ENCODE data around the gene STXBP6.

Gene STXBP6

GRCh38 chr14:25049568-25050268 is at the start of gene STXBP6:
TSS of gene STXBP6 (minus strand) at chr14:25050147. CDS start at chr14:24974818, 75,329 bp downstream.
- no peak for DNase-seq

GRCh38 chr14:25097120-25097519 is 47.2 kb upstream of the STXBP6 start:
- DNase-seq: no peak

- DNase-seq: no peak
Measured at GRCh38 chr14:25095736-25096437, 45.9 kb upstream of the STXBP6 start.

GRCh38 chr14:25094171-25094907 is 44.4 kb upstream of the STXBP6 start:
- no peak for DNase-seq

DNA sequence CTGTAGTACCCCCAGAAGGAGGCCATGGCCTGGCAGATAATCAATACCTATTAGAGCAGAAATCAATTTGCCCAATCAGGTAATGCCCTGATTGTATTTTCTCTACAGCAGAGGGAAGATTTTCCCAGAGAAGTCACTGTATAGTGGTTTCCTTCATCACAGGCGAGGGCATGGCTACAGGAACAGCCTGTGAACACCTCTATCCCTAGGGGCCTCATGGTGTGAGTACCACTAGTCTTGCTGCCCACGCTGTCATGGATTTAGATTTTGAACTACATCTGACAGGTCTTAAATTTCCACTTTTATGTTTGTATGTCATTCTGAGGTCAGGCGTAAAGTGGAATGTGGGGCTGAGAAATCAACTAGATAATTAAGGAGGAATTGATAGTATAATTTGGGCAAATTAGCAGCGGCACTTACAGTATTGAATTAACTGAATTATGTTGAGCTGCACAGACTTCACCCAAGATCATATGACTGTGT is 42.4 kb upstream of the STXBP6 start:
- DNase-seq: no peak

GRCh38 chr14:25090716-25091454 is 40.9 kb upstream of the STXBP6 start:
- DNase-seq: no peak

GRCh38 chr14:25090256-25090655 is 40.3 kb upstream of the STXBP6 start:
- DNase-seq: no peak

- no peak for DNase-seq
Measured at GRCh38 chr14:25089496-25089895, 39.5 kb upstream of the STXBP6 start.

- DNase-seq: no peak
Measured at GRCh38 chr14:25086821-25087396, 37.0 kb upstream of the STXBP6 start.

DNA sequence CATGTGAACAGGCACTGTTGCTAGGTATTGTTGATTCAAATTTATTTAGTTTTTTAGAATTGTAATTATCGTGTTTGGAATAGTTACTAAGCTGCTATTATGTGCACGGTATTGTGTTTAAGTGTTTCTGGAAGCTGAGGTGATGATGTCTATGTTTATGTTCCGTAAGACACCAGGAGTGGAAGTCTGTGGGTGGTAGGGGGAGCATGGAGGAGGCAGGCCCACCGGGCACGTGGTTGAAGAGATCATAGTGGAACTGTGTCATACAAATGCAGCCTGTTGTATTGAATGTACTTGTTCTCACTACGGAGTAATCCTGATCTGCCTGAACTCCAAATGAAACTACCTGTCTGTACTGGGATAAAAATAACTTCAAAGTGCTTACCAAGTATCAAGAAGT is 36.1 kb upstream of the STXBP6 start:
- DNase-seq: no peak

DNA sequence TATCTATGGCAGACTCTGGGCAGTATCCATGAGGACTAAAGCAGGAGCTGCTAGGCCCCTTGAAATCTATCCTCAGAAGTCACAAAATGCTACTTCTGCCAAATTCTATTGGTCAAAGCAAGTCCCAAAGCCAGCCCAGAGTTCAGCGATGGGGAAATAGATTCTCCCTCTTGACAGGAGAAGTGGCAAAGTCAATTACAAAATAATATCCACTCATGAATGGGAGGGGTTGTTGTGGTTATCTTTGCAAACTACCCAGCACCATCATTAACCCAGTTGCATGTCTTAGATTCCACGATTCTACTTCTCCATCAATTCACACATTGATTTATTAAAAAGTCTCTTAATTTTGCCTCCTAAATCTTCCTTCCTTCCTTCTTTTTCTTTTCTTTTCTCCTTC is 30.7 kb upstream of the STXBP6 start:
- no peak for DNase-seq

- DNase-seq: no peak
Measured at GRCh38 chr14:25079311-25079710, 29.4 kb upstream of the STXBP6 start.

DNA sequence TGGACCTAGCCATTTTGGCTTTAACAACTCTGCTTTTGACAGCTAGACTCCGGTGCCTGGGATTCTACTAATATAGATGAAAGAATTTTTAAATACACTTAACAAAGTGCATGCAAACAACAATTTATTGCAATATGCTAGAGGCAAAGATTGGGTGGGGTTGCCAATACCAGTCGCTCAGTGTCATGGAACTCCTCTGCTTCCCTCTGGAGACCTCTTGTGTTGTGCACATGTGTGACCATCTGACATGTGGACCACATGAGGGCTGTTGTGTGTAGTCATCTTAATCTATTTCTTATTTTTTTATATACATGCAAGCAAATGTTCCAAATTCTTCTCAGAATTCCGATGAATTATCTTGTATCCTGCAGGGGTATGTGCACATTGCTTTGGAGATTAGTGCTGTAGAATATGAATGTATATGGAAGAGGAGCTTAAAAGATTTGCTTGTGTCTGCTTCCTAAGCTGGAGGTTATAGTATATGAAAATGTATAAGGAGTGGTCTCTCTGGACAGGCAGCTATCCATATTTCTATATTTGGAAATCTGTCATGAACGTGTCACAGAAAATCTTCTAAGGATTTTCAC is 24.2 kb upstream of the STXBP6 start:
- DNase-seq: no peak

DNA sequence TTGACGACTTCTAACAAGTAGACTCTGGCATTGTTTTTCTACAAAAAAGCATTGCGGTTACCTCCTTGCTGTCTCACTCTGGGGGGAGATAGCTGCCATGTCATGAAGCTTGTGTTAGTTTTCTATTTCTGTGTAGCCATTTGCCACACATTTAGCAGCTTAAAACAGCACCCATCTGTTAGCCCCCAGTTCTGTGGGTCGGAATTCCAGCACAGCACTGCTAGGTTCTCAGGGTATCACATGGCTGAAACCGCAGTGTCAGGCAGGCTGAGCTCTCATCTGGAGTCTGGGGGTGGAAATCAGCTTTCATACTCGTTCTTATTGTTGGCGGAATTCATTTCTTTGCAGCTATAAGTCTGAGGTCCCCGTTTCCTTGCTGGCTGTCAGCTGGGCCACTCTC is 19.9 kb upstream of the STXBP6 start:
- DNase-seq: no peak

DNA sequence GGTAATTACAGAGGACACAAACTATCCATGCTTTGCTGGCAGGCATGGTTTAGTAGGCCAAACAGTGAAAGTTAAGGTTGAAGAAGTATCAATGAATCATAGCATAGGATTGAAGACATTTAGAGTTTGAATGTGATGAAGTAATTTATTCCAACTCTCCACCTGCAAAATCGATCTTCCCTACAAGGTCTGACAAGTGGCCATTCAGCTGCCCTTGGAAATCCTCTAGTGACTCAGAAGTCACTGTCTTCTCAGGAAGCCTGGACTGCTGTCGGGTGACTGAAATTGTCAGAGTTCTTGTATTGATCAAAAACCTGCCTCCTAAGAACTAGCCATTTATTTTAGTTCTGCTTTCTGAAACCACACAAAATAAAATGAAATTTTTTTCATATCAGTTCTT is 17.7 kb upstream of the STXBP6 start:
- DNase-seq: no peak

- no peak for DNase-seq
Measured at GRCh38 chr14:25062022-25062321, 12.0 kb upstream of the STXBP6 start.

DNA sequence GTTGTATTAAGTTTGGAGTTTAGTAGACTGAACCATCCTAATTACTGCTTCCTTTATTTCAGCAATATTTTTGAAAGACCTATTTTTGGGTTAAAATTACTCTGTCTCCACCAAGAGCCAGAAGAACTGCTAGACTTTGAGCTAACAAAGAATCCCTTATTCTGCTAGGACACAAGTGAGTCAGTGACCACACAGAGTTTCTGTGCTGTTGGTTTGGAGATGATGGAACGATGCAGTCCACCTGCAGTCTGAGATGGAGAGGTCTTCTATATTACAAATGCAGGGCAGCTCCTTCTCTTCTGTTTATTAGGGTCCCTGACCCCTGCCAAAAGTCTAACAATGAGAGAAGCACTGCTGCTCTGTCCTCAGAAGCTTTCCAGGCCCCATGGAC is 6.7 kb upstream of the STXBP6 start:
- no peak for DNase-seq

- no peak for DNase-seq
Measured at GRCh38 chr14:25055992-25056687, 6.2 kb upstream of the STXBP6 start.

- DNase-seq: no peak
Measured at GRCh38 chr14:25055005-25055404, 5.1 kb upstream of the STXBP6 start.

DNA sequence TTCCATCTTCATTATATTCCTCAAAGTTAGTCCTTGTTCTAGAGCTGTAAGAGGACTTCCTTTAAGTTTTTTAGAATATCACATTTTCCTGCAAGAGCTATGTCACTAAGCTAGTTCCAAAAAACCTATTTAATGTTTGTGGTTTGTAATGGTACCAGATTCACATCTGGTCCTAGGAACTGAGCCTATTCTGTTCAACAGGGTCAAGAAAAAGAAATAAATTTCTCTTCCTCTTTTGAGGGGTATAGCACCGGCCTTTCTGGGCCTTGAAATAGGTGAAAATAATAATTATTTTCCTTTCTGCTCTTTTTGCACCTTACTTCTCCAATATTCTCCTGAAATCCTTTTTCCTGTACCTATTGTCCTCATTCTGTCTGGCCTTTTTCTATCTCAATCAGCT is 3.6 kb upstream of the STXBP6 start:
- no peak for DNase-seq

- no peak for DNase-seq
Measured at GRCh38 chr14:25052921-25053320, 3.0 kb upstream of the STXBP6 start.

DNA sequence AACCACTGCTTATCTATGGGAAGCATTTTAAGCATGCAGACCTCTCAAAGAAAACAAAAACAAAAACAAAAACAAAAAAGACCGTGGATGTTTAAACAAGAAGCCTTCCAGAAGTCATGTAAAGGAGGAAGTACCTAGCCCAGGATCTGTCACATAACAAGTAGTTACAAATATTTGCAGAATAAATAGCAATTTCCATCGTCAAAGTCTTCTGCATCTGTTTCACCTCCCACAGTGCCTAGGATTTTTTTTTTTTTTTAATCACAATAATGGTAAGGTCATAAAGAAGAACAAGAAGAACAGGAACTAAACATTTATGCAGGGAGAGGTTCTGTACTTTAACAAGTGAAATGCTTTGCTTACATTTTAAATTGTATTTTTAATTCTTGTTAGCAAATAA is 2.4 kb upstream of the STXBP6 start:
- no peak for DNase-seq

Measured in activated CD8-positive, alpha-beta memory T cell treated with anti-CD3 and anti-CD28 coated beads, Interleukin-2, amount 50 U/mL, for 4 hours (primary cell).